ENCODE results near the gene UNC5B.

The UNC5B gene

GRCh38 chr10:71212318-71213126 is at the start of gene UNC5B:
Gene UNC5B (plus strand): TSS chr10:71212570. CDS start chr10:71212986, 416 bp downstream.
- TF ChIP-seq CTCF (conservative IDR thresholded peaks at IDR 0.05) = peak; percentile 58
- H3K27ac ChIP-seq = peak within 1 kb of the TSS; percentile 59

GRCh38 chr10:71173466-71173865 is 38.9 kb upstream of the UNC5B start:
- no peak overlapping the region for H3K27ac ChIP-seq
- TF ChIP-seq CTCF (conservative IDR thresholded peaks at IDR 0.05) = no peak

DNA sequence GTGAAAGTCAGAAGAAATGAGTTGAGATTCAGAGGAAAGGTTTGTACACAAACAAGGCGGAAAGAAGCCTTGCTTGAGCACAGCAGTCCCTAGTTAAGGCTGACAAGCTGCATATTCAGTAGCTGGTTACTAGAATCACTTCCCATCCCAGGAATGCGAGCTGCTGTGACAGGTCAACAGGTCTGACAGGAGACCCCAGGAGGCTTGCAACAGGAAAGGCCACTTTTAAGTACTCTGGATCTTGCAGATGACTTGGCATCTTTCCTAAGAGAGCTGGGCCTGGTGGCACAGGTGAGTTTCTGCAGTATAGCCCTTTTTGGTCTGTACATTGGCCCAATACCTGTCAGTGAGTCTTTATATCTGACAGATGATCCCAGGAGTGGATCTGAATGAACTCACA is 35.7 kb upstream of the UNC5B start:
- TF ChIP-seq CTCF (conservative IDR thresholded peaks at IDR 0.05) = no peak
- H3K27ac ChIP-seq = no peak overlapping the region

- no peak overlapping the region for H3K27ac ChIP-seq
- TF ChIP-seq CTCF (conservative IDR thresholded peaks at IDR 0.05) = no peak
These were observed 34.6 kb upstream of the UNC5B start for GRCh38 chr10:71177651-71178199.

DNA sequence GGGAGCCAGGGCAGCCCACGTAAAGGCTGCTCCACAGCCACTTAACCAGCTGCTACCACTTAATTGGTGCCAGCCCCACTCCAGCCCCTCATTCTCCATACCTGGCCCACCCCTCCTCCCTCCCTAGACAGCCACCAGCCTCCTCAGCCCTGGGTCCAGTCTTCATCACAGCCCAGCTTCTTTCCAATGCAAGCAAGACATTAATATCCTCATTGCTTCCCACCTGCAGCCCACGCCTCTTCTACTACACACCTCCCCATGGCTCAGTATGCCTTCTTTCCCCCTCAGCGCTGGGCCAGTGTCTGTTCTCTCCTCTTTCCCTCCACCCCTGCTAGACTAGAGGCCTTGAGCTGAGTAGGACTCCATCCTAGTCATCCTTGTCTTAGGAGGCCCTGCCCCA is 33.5 kb upstream of the UNC5B start:
- TF ChIP-seq CTCF (conservative IDR thresholded peaks at IDR 0.05) = no peak
- no peak overlapping the region for H3K27ac ChIP-seq

GRCh38 chr10:71179382-71179781 is 33.0 kb upstream of the UNC5B start:
- TF ChIP-seq CTCF (conservative IDR thresholded peaks at IDR 0.05) = no peak
- no peak overlapping the region for H3K27ac ChIP-seq

DNA sequence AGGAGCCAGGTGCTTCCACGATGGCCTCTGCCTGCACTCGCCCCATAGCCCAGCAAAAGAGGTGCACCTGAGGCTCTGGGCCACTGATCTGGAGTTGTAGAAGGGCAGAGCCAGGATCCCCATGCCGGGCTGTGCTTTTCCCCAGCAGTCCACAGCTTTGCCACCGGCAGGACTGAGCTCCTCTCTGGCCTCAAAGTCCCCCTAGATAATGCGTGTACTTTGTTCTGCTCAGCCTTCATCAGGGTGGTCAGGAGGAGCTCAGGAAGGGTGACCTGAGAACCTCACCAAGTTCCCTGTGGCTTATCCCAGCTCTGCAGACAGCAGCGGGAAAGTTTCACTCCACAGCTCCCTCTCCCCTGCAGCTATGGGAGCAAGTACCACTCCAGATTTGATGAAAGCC is 27.9 kb upstream of the UNC5B start:
- no peak for TF ChIP-seq CTCF (conservative IDR thresholded peaks at IDR 0.05)
- no peak overlapping the region for H3K27ac ChIP-seq
